Colonic mucosa (tissue), 4 donors: ENCODE results near the gene PODN. TPM values are rescaled to one million over a fixed set of nuclear protein-coding genes. Genes with fewer than 3 reads are reported as not detected.
A peak's percentile ranks its signal among the peaks of the same experiment; 100 is the strongest.

ENCODE experiments used
- DNase-seq: peaks from one replicate; pipeline ENCODE4 v3.0.0-alpha.2; 2020
- H3K27ac ChIP-seq: fragments of 200-600 bp; one replicate; pipeline ENCODE4 v1.8.0; 2021
- H3K27me3 ChIP-seq: fragments of 200-600 bp; one replicate; pipeline ENCODE4 v1.8.0; 2021
- H3K36me3 ChIP-seq: fragments of 200-600 bp; one replicate; pipeline ENCODE4 v1.8.0; 2021
- H3K4me1 ChIP-seq: fragments of 200-600 bp; one replicate; pipeline ENCODE4 v1.8.0; 2021; ENCODE audit warnings: mild to moderate bottlenecking
- H3K4me3 ChIP-seq: fragments of 200-600 bp; one replicate; pipeline ENCODE4 v1.8.0; 2021
- H3K9ac ChIP-seq, 2 donors: one replicate each; pipeline ENCODE4 v1.7.0; 2013; ENCODE audit warnings: control low read depth in 2 of 2, low read depth in 2 of 2, low read length in 2 of 2
- H3K9me3 ChIP-seq: fragments of 200-600 bp; one replicate; pipeline ENCODE4 v1.8.0; 2021
- CTCF ChIP-seq: fragments of 200-600 bp; IDR thresholded peaks from one replicate; pipeline ENCODE4 v1.8.0; 2022; ENCODE audit warnings: antibody characterized with exemption, mild to moderate bottlenecking
- intact Hi-C: fragments of 100-400 bp; cut with DNase I; formaldehyde crosslinking; loops from one replicate; pipeline ENCODE4 v1.14.1; 2022
- total RNA-seq, 2 donors: library from RNA; stranded (reverse); fragmentation: NEBNext Ultra II Directional in 1 of 2; extraction: Animal tissue kit (Norgen Biotek cat#: 25700) in 1 of 2; gene quantifications; one replicate each; pipeline ENCODE4 v1.2.1, GENCODE V29; 2021
- donor health status: healthy.
- donor health status: DM: no; HTN: no; CAD: no.
- donor health status: DM: no; HTN: no; CAD: no.

Gene PODN
- total RNA-seq, 2 donors from 2014 or later = 3.2 to 9.1 TPM

GRCh38 chr1:53022179-53022578 is 39.8 kb upstream of the PODN start:
- Histone ChIP-seq H3K27me3 (no peaks in the 10 kb centered on the region), H3K9ac (no peak overlapping the region), H3K36me3 (no peaks in the 10 kb centered on the region), H3K27ac (no peak overlapping the region), H3K9me3 (no peaks in the 10 kb centered on the region), H3K4me1 (no peaks in the 10 kb centered on the region), H3K4me3 (no peak overlapping the region)
- intact Hi-C loops = no loop called here
- no peak for DNase-seq
- no peak for TF ChIP-seq CTCF

GRCh38 chr1:53023546-53023945 is 38.5 kb upstream of the PODN start:
- H3K27me3 ChIP-seq = no peaks in the 10 kb centered on the region
- no peak for TF ChIP-seq CTCF
- no peak overlapping the region for H3K9ac ChIP-seq
- H3K4me3 ChIP-seq = no peak overlapping the region
- H3K36me3 ChIP-seq = no peaks in the 10 kb centered on the region
- DNase-seq = no peak
- no peak overlapping the region for H3K27ac ChIP-seq
- intact Hi-C loops = no loop called here
- H3K9me3 ChIP-seq = no peaks in the 10 kb centered on the region
- no peaks in the 10 kb centered on the region for H3K4me1 ChIP-seq

GRCh38 chr1:53024117-53024516 is 37.9 kb upstream of the PODN start:
- H3K27me3 ChIP-seq = no peaks in the 10 kb centered on the region
- TF ChIP-seq CTCF = no peak
- H3K36me3 ChIP-seq = no peaks in the 10 kb centered on the region
- no peak overlapping the region for H3K27ac ChIP-seq
- intact Hi-C loops = no loop called here
- no peaks in the 10 kb centered on the region for H3K9me3 ChIP-seq
- H3K4me3 ChIP-seq = no peak overlapping the region
- H3K4me1 ChIP-seq = no peaks in the 10 kb centered on the region
- no peak overlapping the region for H3K9ac ChIP-seq
- DNase-seq = no peak

GRCh38 chr1:53025034-53025768 is 36.8 kb upstream of the PODN start:
- Histone ChIP-seq H3K36me3 (no peaks in the 10 kb centered on the region), H3K27me3 (no peaks in the 10 kb centered on the region), H3K4me1 (no peaks in the 10 kb centered on the region), H3K9me3 (no peaks in the 10 kb centered on the region), H3K4me3 (no peak overlapping the region), H3K9ac (no peak overlapping the region), H3K27ac (peak overlapping the region; percentile 23)
- peak; percentile 33 for DNase-seq
- intact Hi-C loops = no loop called here
- no peak for TF ChIP-seq CTCF

GRCh38 chr1:53025769-53026112 is 36.3 kb upstream of the PODN start:
- no peak for TF ChIP-seq CTCF
- no peaks in the 10 kb centered on the region for H3K27me3 ChIP-seq
- no peak overlapping the region for H3K27ac ChIP-seq
- intact Hi-C loops = no loop called here
- no peaks in the 10 kb centered on the region for H3K4me1 ChIP-seq
- DNase-seq = no peak
- H3K36me3 ChIP-seq = no peaks in the 10 kb centered on the region
- H3K9ac ChIP-seq = no peak overlapping the region
- no peak overlapping the region for H3K4me3 ChIP-seq
- no peaks in the 10 kb centered on the region for H3K9me3 ChIP-seq
